IPS DF 6.9 (cell line): ENCODE results near the gene SH3YL1.
A peak's percentile ranks its signal among the peaks of the same experiment; 100 is the strongest.
"Not testable (repeated sequence)": the region's sequence is repeated elsewhere in the genome, so short reads cannot be mapped to it uniquely, and the experiment has no call there.

Experiments used
- DNase-seq: peaks from one replicate; pipeline ENCODE4 v3.0.0-alpha.2; 2013; ENCODE audit warnings: low read depth, low spot score
- H3K27ac ChIP-seq: one replicate; pipeline ENCODE4 v1.5.1; 2013; ENCODE audit warnings: low read length, control low read depth
- H3K27me3 ChIP-seq: 2 replicates; pipeline ENCODE4 v1.6.1; 2013; ENCODE audit warnings: mild to moderate bottlenecking, low read length; ENCODE audit not compliant: control insufficient read depth, insufficient read depth
- H3K36me3 ChIP-seq: 2 replicates; pipeline ENCODE4 v1.6.1; 2013; ENCODE audit warnings: low read length; ENCODE audit not compliant: control insufficient read depth, insufficient read depth
- H3K4me1 ChIP-seq: 2 replicates; pipeline ENCODE4 v1.6.1; 2013; ENCODE audit warnings: low read length; ENCODE audit not compliant: control insufficient read depth, insufficient read depth
- H3K4me3 ChIP-seq: 2 replicates; pipeline ENCODE4 v1.5.1; 2013; ENCODE audit warnings: mild to moderate bottlenecking, low read length
- H3K9me3 ChIP-seq: 2 replicates; pipeline ENCODE4 v1.6.1; 2013; ENCODE audit warnings: low read length, inconsistent platforms; ENCODE audit not compliant: control insufficient read depth, insufficient read depth
- WGBS: extraction: QIAGEN DNeasy Blood & Tissue Kit; methylation state at CpG from one replicate; pipeline ENCODE4 v1.1.7; 2013; ENCODE audit warnings: mixed read lengths, missing lambda C conversion rate; ENCODE audit not compliant: insufficient read length, insufficient coverage; 5-methylcytosine and 5-hydroxymethylcytosine counted together

The SH3YL1 gene

DNA sequence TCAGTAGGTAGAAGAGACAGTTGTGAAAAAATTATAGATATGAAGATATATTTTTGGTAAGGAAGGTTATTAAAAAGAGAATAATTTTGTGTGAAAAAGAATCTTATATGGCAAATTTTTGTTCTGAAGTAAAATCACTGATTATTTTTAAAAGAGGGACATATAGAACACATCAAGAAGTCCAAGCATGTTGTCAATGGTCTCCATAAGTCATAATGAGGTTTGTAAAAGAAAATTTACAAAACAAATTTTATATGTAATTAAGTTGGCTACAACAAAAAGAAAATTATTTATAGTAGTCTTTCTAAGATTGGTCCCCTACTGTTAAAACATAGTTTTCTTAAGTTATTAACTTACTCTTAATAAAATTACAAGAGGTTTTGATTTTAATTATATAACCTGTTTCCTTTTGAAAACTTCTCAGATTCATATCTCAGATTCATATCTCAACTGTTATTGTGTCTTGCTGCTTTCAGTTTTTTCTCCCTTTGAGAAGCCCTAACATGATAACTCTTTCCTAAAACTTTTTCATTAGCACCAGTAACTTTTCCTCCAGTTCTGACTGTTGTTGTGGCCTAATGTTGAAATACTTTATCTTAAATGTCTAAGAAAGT lies 81.2 kb downstream of the SH3YL1 start:
- no peaks in the 10 kb centered on the region for H3K4me1 ChIP-seq
- peaks cover 10% of the 10 kb centered on the region for H3K9me3 ChIP-seq
- peak; percentile 31 for DNase-seq
- H3K36me3 ChIP-seq: no peaks in the 10 kb centered on the region
- no peaks in the 10 kb centered on the region for H3K27me3 ChIP-seq
- no peak overlapping the region for H3K4me3 ChIP-seq
- H3K27ac ChIP-seq: no peak overlapping the region

DNA sequence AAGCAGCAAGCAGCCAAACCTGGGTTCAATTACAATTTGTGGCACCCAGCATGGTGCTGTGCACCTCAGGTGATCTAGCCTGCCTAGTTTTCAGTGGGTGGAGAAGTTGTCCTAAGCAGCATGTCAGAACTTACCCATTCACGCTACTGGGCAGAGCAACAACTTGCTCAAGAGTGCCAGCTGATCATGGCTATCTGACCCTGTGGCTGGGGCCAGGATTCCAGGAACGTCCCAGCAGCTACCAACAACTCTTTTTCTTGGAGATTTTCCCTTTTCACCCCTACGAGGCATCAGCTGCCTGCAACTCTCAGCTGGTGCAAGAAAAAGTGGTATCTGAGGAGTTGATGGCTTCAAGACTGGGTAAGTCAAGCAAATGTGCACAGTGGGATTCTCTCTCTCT lies 83.5 kb downstream of the SH3YL1 start:
- no CpG with 5 or more reads among the region's 3 CpGs for WGBS
- H3K27me3 ChIP-seq: no peaks in the 10 kb centered on the region
- no peaks in the 10 kb centered on the region for H3K36me3 ChIP-seq
- H3K9me3 ChIP-seq: peaks cover 8% of the 10 kb centered on the region
- H3K4me1 ChIP-seq: no peaks in the 10 kb centered on the region
- DNase-seq: no peak
- H3K4me3 ChIP-seq: no peak overlapping the region
- H3K27ac ChIP-seq: no peak overlapping the region

DNA sequence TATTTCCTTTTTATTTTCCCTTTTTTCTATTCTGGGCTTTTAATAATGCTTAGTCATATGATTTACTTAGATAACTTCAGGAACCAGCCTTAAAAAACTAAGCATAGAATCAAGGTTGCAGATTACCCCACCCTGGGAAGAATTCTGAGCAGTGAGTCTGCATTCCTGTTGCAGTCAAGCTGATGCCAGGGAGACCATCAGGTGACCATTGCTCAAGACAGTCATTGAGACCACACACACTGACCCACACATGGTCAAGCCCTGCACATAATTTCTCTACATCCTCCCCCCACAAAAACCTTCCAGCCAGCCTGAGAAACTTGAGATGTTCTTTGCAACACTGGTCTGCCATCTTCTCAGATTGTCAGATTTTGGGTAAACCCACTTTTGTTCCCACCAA lies 83.9 kb downstream of the SH3YL1 start:
- no peak overlapping the region for H3K27ac ChIP-seq
- no peaks in the 10 kb centered on the region for H3K27me3 ChIP-seq
- peaks cover 8% of the 10 kb centered on the region for H3K9me3 ChIP-seq
- no peak overlapping the region for H3K4me3 ChIP-seq
- H3K36me3 ChIP-seq: no peaks in the 10 kb centered on the region
- no peaks in the 10 kb centered on the region for H3K4me1 ChIP-seq
- DNase-seq: no peak

DNA sequence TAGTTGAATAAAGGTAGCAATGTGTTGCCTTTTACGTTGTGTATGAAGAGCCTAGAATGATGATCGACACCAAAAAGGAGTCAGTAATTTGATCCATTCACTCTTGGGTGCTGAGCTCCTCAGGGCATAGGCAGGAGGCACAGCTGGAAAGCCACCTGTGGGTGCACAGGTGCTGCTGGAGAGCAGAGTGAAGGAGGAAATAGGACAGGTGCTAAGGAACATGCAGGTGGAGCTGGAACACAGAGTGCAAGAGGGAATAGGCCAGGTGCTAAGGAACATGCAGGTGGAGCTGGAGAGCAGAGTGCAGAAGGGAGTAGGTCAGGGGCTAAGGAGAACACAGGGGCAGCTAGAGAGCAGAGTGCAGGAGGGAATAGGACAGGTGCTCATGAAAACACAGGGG lies 86.1 kb downstream of the SH3YL1 start:
- DNase-seq: no peak
- no peaks in the 10 kb centered on the region for H3K36me3 ChIP-seq
- WGBS: no CpG with 5 or more reads among the region's 2 CpGs
- peaks cover 8% of the 10 kb centered on the region; the same call in 1 of the 2 replicates for H3K9me3 ChIP-seq
- no peak overlapping the region for H3K27ac ChIP-seq
- H3K4me3 ChIP-seq: no peak overlapping the region
- H3K4me1 ChIP-seq: no peaks in the 10 kb centered on the region
- H3K27me3 ChIP-seq: no peaks in the 10 kb centered on the region

DNA sequence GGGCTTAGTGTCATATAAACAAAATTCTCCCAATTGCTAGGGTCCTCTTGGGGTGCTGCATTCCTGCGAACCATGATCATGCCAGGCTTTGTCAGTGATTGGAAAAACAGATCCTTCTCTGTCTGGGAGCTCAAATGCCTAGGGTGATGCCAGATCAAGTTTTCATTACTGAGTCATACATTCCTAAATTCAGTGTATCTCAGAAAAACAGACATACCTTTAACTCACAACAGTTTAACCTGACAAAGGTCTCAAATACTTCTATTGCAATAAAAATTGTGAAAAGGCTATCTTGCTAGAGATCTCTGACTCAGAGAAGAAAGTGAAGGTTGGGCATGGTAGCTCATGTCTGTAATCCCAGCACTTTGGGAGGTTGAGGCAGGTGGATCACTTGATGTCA lies 86.9 kb downstream of the SH3YL1 start:
- no peak overlapping the region for H3K27ac ChIP-seq

DNA sequence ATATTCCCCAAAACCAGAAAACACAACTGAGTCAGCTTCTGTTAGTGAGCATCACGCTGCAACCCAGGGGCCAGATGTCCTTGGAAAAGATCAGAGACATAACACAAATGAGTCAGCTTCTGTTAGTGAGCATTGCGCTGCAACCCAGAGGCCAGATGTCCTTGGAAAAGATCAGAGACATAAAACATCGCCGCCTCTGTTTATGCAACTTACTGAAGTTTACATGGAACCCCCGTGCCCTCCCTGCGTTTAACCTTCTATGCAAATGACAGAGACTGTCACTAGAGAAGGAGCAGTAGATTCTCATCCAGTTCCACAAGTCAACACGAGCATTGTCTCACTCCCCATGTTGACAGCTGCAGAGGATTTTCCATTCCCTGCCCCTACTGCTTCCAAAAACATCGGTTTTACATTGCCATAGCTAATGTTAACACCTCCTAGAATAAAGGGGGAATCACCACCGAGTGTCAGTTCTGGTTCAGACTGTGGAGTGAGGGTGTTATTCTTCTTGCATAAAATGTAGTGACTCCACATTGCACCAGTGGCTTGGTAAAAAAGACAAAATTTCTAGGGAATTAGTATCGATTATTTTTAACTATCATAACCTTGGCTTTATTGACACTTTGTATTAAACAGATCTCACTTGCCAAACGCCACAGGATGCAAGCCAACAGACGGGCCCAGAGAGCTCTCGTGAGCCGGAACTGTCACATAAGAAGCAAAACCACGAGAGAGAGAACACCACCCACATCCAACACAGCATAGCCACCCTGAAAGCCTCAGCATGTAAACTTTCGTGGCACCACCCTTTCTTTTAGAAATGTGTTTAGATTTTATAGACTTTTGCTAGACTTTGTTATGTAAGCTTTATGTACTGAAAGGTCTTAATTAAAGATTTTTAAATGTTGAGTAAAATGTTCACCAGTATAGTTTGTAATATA lies 87.7 kb downstream of the SH3YL1 start:
- H3K9me3 ChIP-seq: peaks cover 8% of the 10 kb centered on the region; the same call in 1 of the 2 replicates
- no CpG with 5 or more reads among the region's 16 CpGs for WGBS
- no peak overlapping the region for H3K27ac ChIP-seq
- H3K4me1 ChIP-seq: no peaks in the 10 kb centered on the region
- no peaks in the 10 kb centered on the region for H3K27me3 ChIP-seq
- H3K4me3 ChIP-seq: no peak overlapping the region
- no peak for DNase-seq
- no peaks in the 10 kb centered on the region for H3K36me3 ChIP-seq

More for the DNA sequence above, 86.9 kb downstream of the SH3YL1 start:
- Histone ChIP-seq H3K27me3 (no peaks in the 10 kb centered on the region), H3K9me3 (peaks cover 8% of the 10 kb centered on the region; the same call in 1 of the 2 replicates), H3K36me3 (no peaks in the 10 kb centered on the region), H3K4me3 (no peak overlapping the region), H3K4me1 (no peaks in the 10 kb centered on the region)
- WGBS: no CpG with 5 or more reads among the region's 1 CpG
- DNase-seq: no peak

DNA sequence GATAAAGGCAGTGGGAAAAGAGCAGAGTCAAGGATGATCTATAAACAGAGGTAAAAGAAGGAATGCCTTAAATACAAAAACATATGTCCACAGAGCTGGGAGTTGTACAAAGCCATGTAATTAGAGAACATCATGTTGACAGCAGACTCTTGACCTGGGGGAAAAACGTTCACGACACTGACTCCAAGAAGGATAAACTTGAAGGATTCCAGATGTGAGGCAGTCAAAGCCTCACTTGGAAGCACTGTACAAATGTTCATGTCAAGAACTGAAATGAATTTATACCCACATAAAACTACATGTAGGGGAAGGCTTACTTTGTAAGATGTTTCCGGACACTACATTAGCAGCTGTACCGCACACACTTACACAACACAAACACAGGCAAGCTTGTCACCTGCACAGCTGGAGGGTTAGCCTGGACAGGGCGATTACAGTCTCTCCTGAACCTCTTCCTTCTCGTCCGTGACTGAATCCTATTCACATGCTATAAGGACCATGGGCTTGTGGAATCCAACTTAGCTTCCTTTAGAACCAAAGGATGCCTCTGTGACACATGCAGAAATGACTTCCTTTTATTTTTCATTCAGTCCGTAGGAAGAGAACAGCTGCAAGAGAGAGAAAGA lies 88.6 kb downstream of the SH3YL1 start:
- Histone ChIP-seq H3K27ac (no peak overlapping the region), H3K27me3 (no peaks in the 10 kb centered on the region), H3K9me3 (peaks cover 4% of the 10 kb centered on the region; the same call in 1 of the 2 replicates), H3K4me3 (no peak overlapping the region), H3K4me1 (no peaks in the 10 kb centered on the region), H3K36me3 (no peaks in the 10 kb centered on the region)
- DNase-seq: no peak
- WGBS: no CpG with 5 or more reads among the region's 8 CpGs

DNA sequence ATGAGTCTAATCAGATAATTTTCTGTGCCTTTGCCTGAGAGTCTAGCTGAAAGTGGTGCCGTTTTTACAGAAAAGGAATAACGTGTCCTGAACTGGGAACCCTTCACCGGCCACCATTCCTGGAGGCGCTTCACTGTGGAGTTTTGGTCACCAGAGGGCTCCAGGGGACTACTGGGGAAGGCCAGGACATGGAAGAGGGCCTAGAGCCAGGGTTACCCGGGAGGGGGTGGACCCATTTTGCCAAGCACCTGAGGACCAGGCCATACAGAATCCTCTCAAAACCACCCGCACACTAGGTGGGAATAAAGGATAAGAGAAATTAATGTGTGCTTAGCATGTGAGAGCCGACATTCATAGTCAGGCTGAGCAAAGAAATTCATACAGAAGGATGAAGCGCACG lies 91.7 kb downstream of the SH3YL1 start:
- not testable (repeated sequence) for H3K4me1 ChIP-seq, H3K4me3 ChIP-seq, H3K27me3 ChIP-seq, H3K9me3 ChIP-seq, H3K27ac ChIP-seq, DNase-seq, H3K36me3 ChIP-seq
- WGBS: no CpG with 5 or more reads among the region's 9 CpGs

DNA sequence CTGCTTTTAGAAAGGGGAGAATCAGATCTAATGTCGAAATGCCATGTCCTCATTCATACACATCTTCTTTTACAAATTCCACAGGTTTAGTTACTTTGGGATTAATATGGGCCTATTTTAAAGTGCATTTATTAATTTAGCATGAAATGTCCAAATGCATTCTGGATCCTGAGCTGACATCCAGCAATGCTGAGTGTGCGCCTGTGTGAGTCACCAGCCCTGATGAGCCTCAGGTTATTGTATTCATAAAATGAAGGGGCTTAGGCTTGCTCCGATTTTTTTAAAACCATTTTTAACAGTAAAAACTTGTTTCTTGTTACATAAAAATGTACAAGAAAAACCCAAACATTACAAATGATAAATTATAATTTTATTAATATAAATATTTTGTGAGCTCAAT lies 94.1 kb downstream of the SH3YL1 start:
- WGBS: no CpG with 5 or more reads among the region's 3 CpGs
- no peak overlapping the region for H3K27ac ChIP-seq
- DNase-seq: no peak
- H3K27me3 ChIP-seq: no peaks in the 10 kb centered on the region
- no peak overlapping the region for H3K4me3 ChIP-seq
- H3K36me3 ChIP-seq: no peaks in the 10 kb centered on the region
- H3K4me1 ChIP-seq: no peaks in the 10 kb centered on the region
- H3K9me3 ChIP-seq: no peaks in the 10 kb centered on the region
